HepG2 (cell line): ENCODE measurements around the gene NOP14. TPM values are rescaled to one million over a fixed set of nuclear protein-coding genes. Genes with fewer than 3 reads are reported as not detected.

ENCODE experiments used
- AKAP8 ChIP-seq: sonication (generic); formaldehyde crosslinking; IDR thresholded peaks from 2 replicates; pipeline ENCODE4 v1.5.1; 2020; ENCODE audit warnings: mild to moderate bottlenecking, missing genetic modification reagents
- ARNT2 ChIP-seq: sonication (generic); formaldehyde crosslinking; IDR thresholded peaks from 2 replicates; pipeline ENCODE4 v1.8.0; 2022; ENCODE audit warnings: mild to moderate bottlenecking, low read depth, missing genetic modification reagents, moderate library complexity
- BRCA1 ChIP-seq: sonication (generic); formaldehyde crosslinking; IDR thresholded peaks from 2 replicates; pipeline ENCODE4 v1.4.0; 2020; ENCODE audit warnings: missing genetic modification reagents
- GABPB1 ChIP-seq: IDR thresholded peaks from 2 replicates; pipeline ENCODE4 v1.6.1; 2016; ENCODE audit warnings: mild to moderate bottlenecking, missing genetic modification reagents, moderate library complexity, missing compliant biosample characterization
- GMEB2 ChIP-seq: IDR thresholded peaks from 2 replicates; pipeline ENCODE4 v1.6.1; 2016; ENCODE audit warnings: missing biosample characterization, missing genetic modification reagents, low read depth
- HNRNPL ChIP-seq: fragments of 200-400 bp; formaldehyde crosslinking; IDR thresholded peaks from 2 replicates; pipeline ENCODE4 v1.6.1; 2017; ENCODE audit warnings: mild to moderate bottlenecking, low read depth, low read length
- KAT2B ChIP-seq: fragments of 150-350 bp; IDR thresholded peaks from 2 replicates; pipeline ENCODE4 v1.6.1; 2014; ENCODE audit warnings: low read depth, low read length, borderline replicate concordance
- KDM3A ChIP-seq: IDR thresholded peaks from 2 replicates; pipeline ENCODE4 v1.6.1; 2018; ENCODE audit warnings: low read depth, missing compliant biosample characterization
- KLF15 ChIP-seq: sonication (generic); formaldehyde crosslinking; IDR thresholded peaks from 2 replicates; pipeline ENCODE4 v1.8.1; 2023; ENCODE audit warnings: borderline replicate concordance, mild to moderate bottlenecking, inconsistent platforms, missing genetic modification reagents, mixed read lengths
- MAF1 ChIP-seq: sonication (generic); formaldehyde crosslinking; IDR thresholded peaks from 2 replicates; pipeline ENCODE4 v1.5.0; 2020; ENCODE audit warnings: missing genetic modification reagents, borderline replicate concordance
- MAX ChIP-seq: IDR thresholded peaks from 2 replicates; pipeline ENCODE4 v1.6.1; 2012; ENCODE audit warnings: inconsistent platforms
- PAX8 ChIP-seq: sonication (generic); formaldehyde crosslinking; IDR thresholded peaks from 2 replicates; pipeline ENCODE4 v1.8.0; 2022; ENCODE audit warnings: mild to moderate bottlenecking, missing genetic modification reagents, borderline replicate concordance
- SALL2 ChIP-seq: sonication (generic); formaldehyde crosslinking; IDR thresholded peaks from 2 replicates; pipeline ENCODE4 v1.8.1; 2023; ENCODE audit warnings: mild to moderate bottlenecking, missing genetic modification reagents, inconsistent platforms
- ZBTB21 ChIP-seq: sonication (generic); formaldehyde crosslinking; IDR thresholded peaks from 2 replicates; pipeline ENCODE4 v1.4.0; 2020; ENCODE audit warnings: missing genetic modification reagents
- ZGPAT ChIP-seq: IDR thresholded peaks from 2 replicates; pipeline ENCODE4 v1.6.1; 2016; ENCODE audit warnings: mild to moderate bottlenecking
- ZKSCAN8 ChIP-seq: IDR thresholded peaks from 2 replicates; pipeline ENCODE4 v1.6.1; 2016; ENCODE audit warnings: borderline replicate concordance, missing genetic modification reagents, missing compliant biosample characterization
- ZNF124 ChIP-seq: sonication (generic); formaldehyde crosslinking; IDR thresholded peaks from 2 replicates; pipeline ENCODE4 v1.4.0; 2020; ENCODE audit warnings: missing genetic modification reagents
- ZNF235 ChIP-seq: sonication (generic); formaldehyde crosslinking; IDR thresholded peaks from 2 replicates; pipeline ENCODE4 v1.8.1; 2023; ENCODE audit warnings: mild to moderate bottlenecking, missing genetic modification reagents, borderline replicate concordance
- ZNF501 ChIP-seq: sonication (generic); formaldehyde crosslinking; IDR thresholded peaks from 2 replicates; pipeline ENCODE4 v1.5.1; 2020; ENCODE audit warnings: mild to moderate bottlenecking, moderate library complexity, missing genetic modification reagents
- ZNF513 ChIP-seq: sonication (generic); formaldehyde crosslinking; conservative IDR thresholded peaks from 2 replicates; pipeline ENCODE4 v1.5.0; 2020; ENCODE audit warnings: missing genetic modification reagents
- ZNF562 ChIP-seq: sonication (generic); formaldehyde crosslinking; IDR thresholded peaks from 2 replicates; pipeline ENCODE4 v1.8.0; 2022; ENCODE audit warnings: missing genetic modification reagents, borderline replicate concordance
- ZNF674 ChIP-seq: sonication (generic); formaldehyde crosslinking; IDR thresholded peaks from 2 replicates; pipeline ENCODE4 v1.5.0; 2020; ENCODE audit warnings: low read depth, mild to moderate bottlenecking, missing genetic modification reagents
- ZNF746 ChIP-seq: sonication (generic); formaldehyde crosslinking; IDR thresholded peaks from 2 replicates; pipeline ENCODE4 v1.8.0; 2022; ENCODE audit warnings: mild to moderate bottlenecking, missing genetic modification reagents
- ZNF790 ChIP-seq: sonication (generic); formaldehyde crosslinking; IDR thresholded peaks from 2 replicates; pipeline ENCODE4 v1.8.0; 2022; ENCODE audit warnings: missing genetic modification reagents, mild to moderate bottlenecking, borderline replicate concordance
- ZNF891 ChIP-seq: sonication (generic); formaldehyde crosslinking; IDR thresholded peaks from 2 replicates; pipeline ENCODE4 v1.5.0; 2020; ENCODE audit warnings: mild to moderate bottlenecking, missing genetic modification reagents
- polyA plus RNA-seq, 8 experiments: library from polyadenylated mRNA; depleted of rRNA in 3 of 8; stranded (reverse) in 7 of 8; unstranded in 1 of 8; fragments of >200 nt; fragmentation: Illumina TruSeq in 4 of 8; extraction: Trizol in 4 of 8; gene quantifications; 2 replicates each; pipeline versions ENCODE4 v1.2.1 to v1.2.3, GENCODE V29; 2011 to 2016; ENCODE audit warnings: low read depth in 4 of 8, missing spikeins in 1 of 8, mixed read lengths in 1 of 8; ENCODE audit not compliant: insufficient read depth in 1 of 8
- total RNA-seq, 5 experiments: library from RNA; depleted of rRNA; stranded (reverse); fragments of >200 nt; fragmentation: Illumina TruSeq; extraction: Trizol; gene quantifications; 2 replicates each; pipeline ENCODE4 v1.2.3, GENCODE V29; 2016; ENCODE audit warnings: low read depth in 1 of 5

Gene NOP14
- total and polyA plus RNA-seq, 2 of the 13 experiments (the other 11 are each of a cell fraction or from before 2014, with no cell fraction given): 6.9 to 47.9 TPM

GRCh38 chr4:2934813-2935761, 28.1 kb downstream of the NOP14 start (continued):
- TF ChIP-seq GMEB2 (CRISPR knock-in tag) (0 out of 2 replicates have a peak, but pooled peaks have one; percentile 28), ZGPAT (CRISPR knock-in tag) (peak; percentile 67; the same call in 1 of the 2 replicates), ZNF891 (CRISPR knock-in tag) (peak; percentile 62; the same call in 1 of the 2 replicates), ZNF124 (peak; percentile 6; the same call in 1 of the 2 replicates), ARNT2 (peak; percentile 77), AKAP8 (0 out of 2 replicates have a peak, but pooled peaks have one; percentile 61), KLF15 (no peak), ZNF513 (CRISPR knock-in tag) (no peak), SALL2 (no peak; the same call in 1 of the 2 replicates), MAX (peak; percentile 78), HNRNPL (0 out of 2 replicates have a peak, but pooled peaks have one; percentile 27), KAT2B (no peak), ZNF235 (CRISPR knock-in tag) (peak; percentile 73; the same call in 1 of the 2 replicates), KDM3A (no peak), MAF1 (no peak), ZNF790 (CRISPR knock-in tag) (0 out of 2 replicates have a peak, but pooled peaks have one; percentile 48), ZBTB21 (CRISPR knock-in tag) (no peak), PAX8 (no peak), ZNF674 (CRISPR knock-in tag) (no peak), ZKSCAN8 (CRISPR knock-in tag) (no peak), ZNF746 (peak; percentile 41; the same call in 1 of the 2 replicates), ZNF501 (CRISPR knock-in tag) (peak; percentile 56; the same call in 1 of the 2 replicates), BRCA1 (no peak), ZNF562 (CRISPR knock-in tag) (no peak), GABPB1 (CRISPR knock-in tag) (peak; percentile 96)
